NCI-H748 treated with DMSO at 0.1 percent for 48 hours (cell line): ENCODE measurements around the gene ASCC1.
"Not testable (repeated sequence)": the region's sequence is repeated elsewhere in the genome, so short reads cannot be mapped to it uniquely, and the experiment has no call there.

Source experiments
- DNase-seq: peaks from one replicate; lab custom pipeline; 2025; lab: John Stamatoyannopoulos, UW

ASCC1 gene

DNA sequence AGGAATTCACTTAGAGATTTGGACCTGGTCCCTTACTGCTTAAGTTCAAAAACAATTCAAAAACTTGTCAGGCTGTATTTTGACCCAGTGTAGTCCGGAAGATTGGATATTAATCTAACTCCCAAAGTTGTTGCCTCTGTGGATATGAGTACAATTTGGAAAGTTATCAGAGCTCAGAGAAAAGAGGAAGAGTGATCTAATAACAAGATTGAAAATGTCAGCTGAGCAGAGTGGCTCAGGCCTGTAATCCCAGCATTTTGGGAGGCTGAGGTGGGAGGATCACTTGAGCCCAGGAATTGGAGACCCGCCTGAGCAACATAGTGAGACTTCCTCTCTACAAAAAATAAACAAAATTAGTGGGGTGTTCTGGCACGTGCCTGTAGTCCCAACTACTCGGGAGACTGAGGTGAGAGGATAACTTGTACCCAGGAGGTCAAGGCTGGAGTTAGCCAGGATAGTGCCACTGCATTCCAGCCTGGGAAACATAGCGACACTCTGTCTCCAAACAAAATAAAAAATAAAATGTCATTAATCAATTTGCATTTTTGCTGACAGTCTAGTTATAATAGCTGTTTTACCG, 3.2 kb upstream of the ASCC1 start:
- DNase-seq, result no peak

DNA sequence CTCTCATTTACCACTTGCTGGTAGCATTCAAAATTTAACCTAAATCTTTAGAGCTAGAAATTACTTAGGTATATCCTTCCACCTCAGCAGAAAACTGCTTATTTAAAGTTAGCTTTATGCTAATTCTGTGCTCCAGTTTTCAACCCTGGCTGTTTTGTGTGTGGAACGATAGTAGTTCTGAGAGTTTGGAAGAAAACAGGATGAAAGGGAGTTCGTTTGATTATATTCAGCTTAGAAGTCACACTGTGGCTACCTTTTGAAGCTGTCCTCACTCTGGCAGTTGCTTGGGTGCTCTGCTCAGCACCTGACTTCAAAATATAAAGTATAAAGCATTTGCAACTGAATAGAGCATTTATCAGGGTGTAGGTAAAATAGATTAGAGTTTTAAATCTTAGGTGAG, 2.6 kb upstream of the ASCC1 start:
- DNase-seq, result no peak

DNA sequence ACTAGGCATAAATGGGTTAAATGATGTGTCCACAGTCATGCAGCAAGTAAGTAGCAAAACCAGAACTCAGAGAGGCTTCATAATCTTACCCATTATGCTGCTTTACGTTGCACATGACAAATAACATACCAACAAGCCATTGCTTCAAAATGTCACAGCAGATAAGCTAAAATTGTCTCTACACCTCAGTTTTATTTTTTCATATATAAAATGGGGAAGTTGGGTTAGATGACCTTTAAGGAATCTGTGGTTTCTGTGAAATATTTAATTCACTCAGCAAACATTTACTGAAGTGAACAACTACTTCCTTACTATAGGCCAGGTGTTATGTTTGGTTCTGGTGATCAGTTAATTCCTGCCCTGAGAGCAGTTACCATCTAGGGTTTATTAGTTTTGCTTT, 2.2 kb upstream of the ASCC1 start:
- DNase-seq, result no peak

DNA sequence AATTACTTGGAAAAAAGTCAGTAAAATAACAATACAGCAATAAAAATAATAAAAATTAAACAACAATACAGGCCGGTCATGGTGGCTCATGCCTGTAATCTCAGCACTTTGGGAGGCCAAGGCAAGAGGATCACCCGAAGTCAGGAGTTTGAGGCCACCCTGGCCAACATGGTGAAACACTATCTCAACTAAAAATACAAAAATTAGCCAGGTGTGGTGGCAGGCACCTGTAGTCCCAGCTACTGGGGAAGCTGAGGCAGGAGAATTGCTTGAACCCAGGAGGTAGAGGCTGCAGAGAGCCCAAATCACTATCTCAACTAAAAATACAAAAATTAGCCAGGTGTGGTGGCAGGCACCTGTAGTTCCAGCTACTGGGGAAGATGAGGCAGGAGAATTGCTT, 4.2 kb downstream of the ASCC1 start:
- not testable (repeated sequence) for DNase-seq

DNA sequence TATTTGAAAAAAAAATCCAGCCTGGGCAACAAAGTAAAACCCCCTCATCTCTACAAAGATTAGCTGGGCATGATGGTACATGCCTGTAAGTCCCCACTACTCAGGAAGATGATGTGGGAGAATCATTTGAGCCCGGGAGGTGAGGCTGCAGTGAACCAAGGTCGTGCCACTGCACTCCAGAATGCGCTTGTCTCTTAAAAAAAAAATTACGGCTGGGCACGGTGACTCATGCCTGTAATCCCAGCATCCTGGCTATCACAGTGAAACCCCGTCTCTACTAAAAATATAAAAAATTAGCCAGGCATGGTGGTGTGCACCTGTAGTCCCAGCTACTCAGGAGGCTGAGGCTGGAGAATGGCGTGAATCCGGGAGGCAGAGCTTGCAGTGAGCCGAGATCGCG, 4.7 kb downstream of the ASCC1 start:
- not testable (repeated sequence) for DNase-seq

DNA sequence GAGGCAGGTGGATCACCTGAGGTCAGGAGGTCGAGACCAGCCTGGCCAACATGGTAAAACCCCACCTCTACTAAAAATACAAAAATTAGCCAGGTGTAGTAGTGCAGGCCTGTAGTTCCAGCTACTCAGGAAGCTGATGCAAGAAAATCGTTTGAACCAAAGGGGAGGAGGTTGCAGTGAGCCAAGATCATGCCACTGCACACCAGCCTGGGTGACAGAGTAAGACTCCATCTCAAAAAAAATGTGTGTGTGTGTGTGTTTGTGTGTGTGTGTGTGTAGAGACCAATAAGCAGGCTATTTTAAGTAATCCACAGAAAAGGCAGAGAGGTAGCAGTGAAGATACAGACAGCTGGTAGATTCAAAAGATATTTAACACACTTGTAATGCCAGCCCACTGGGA, 7.5 kb downstream of the ASCC1 start:
- not testable (repeated sequence) for DNase-seq

DNA sequence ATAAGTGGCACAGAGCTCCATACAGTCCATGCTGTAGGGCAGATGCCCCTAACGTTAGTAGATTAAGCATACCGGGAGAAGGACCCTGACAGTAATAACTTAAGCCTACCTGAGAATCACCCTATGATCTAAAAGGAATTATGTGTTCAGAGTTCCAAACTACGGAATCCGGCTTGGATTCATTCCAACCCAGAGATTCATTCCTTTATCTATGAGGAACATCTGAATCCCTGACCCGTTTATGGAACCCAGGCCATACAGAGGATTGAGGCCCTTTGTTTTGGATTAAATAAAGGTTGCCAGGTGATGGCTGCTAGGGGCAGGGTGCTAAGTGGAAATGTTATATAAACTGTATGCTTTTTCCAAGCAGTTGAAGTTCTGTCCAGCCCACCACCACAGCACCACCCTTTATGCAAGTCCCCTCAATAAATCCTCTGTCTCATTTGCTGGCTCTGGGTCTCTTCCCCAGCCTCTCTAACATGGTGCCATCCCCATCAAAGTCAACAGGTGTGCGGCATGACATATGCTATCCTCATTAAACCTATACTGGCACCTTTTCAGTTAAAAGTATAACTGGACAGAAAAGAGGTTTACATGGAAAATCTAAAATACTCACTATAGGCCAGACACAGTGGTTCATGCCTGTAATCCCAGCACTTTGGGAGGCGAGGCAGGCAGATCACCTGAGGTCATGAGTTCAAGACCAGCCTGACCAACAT, 9.4 kb downstream of the ASCC1 start:
- no peak for DNase-seq

DNA sequence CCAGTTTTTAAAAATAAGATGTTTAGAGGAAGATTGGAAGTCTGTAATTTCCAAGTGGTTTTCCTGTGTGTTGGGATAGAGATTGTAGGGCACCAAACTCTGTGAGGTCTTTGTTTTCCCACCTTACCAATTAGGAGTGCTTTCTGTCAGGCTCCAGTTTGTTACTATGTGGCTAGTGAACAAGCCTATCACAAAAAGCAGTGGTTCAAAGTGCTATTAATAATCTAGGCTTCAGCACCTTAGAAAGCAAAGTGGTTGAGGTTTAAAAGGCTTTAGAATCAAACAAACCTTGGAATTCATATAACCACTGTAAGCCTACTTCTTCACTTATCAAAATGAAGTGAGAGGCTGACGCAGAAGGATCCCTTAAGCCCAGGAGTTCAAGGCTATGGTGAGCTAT, 11.4 kb downstream of the ASCC1 start:
- no peak for DNase-seq

DNA sequence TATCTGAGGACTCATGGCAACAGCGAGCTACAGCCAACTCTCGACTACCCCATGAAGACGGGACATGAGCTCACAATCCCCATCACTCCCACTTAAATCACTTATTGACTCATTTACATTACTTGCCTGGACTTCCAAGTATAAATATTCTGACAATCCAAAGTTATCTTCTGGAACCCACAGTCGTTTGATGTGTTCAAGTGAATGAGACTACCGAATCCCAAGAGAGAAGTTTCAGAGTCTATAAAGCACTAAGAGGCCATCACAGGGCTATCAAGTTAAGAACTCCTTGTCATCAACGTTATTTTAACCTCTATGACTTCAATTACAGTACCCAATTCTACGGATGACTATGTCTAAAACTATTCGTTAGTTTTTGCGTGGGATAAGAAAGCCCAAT, 11.8 kb downstream of the ASCC1 start:
- DNase-seq, result no peak

DNA sequence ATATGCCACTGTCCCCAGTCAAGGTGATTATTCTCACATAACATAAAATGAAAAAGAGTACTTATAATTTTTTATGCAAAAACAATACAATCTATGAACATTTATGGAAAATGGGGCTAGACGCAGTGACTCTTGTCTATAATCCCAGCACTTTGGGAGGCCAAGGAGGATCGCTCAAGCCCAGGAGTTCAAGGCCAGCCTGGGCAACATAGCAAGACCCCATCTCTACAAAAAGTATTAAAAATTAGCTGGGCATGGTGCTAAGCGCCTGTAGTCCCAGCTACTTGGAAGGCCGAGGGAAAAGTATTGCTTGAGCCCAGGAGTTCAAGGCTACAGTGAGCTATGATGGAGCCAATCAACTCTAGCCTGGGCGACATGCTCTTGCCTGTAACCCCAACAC, 14.8 kb downstream of the ASCC1 start:
- no peak for DNase-seq

DNA sequence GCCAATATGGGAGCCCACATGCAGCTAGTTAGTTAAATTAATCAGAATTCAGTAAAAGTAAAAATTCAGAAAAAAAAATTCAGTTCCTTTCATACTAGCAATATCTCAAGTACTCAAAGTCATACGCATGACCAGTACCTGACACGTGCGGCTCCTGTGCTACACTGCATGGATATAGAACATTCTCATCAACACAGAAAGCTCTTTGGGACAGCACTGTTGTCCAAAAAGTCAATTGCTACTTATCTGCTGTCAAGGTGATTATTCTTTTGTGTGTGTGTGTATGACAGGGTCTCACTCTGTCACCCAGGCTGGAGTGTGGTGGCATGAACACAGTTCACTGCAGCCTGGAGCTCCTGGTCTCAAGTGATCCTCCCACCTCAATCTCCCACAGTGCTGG, 15.2 kb downstream of the ASCC1 start:
- DNase-seq, result no peak

DNA sequence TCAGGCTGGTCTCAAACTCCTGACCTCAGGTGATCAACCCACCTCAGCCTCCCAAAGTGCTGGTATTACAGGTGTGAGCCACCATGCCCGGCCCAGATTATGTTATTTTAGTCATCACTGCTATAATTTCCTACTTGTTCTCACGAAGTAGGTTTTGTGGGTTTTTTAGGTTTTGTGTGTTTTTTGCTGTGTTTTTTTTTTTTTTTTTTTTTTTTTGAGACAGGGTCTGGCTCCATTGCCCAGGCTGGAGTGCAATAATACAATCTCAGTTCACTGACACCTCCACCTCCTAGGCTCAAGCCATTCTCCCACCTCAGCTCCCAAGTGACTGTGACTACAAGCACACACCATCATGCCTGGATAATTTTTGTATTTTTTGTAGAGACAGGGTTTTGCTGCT, 21.1 kb downstream of the ASCC1 start:
- DNase-seq, result no peak

DNA sequence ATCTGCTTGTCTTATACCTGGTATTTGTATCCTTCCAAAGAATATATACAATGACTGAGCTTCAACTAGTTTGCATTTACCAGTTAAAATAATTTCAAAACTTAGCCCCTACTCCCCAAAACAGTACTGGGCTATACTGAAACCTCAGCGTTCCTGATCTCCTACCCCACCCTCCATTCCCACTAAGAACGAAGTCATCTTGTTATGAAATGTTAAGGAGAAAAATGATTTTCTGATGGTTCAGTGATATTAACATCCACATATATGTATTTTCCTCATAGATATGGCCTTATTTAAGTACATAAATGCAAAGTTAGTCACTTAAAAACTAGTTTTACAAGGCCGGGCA, 29.1 kb downstream of the ASCC1 start:
- no peak for DNase-seq

DNA sequence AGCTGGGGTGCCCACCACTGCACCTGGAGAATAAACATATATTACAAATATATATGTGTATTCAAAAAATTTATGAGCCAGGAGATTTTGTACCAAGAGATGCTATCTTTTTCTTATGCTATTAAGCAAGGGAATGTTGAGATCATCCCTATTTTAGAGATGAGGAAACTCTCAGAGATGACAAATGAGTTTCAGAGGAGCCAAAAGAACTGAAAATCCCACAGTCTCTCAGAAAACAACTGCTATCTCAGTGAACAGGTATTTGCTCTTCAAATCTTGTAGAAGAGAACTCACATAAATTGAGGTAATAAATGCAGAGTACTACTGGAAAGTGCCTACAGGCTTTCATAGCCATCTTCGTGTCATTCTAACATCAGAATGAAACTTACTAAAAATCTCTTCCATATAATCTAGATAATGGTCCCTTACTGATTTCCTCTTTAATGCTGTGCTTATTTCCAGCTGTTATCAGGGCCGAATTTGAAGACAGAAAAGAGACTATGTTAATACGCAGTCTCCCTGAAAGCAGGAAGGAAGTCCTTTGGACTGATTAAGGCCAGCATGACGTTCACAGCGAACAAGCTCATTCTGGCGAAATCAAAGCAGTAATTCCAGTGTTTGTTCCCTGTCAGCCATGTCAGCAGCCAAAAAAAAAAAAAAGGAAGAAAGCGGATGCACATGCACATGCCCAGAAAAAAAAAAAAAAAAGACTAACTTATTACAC, 29.7 kb downstream of the ASCC1 start:
- no peak for DNase-seq

DNA sequence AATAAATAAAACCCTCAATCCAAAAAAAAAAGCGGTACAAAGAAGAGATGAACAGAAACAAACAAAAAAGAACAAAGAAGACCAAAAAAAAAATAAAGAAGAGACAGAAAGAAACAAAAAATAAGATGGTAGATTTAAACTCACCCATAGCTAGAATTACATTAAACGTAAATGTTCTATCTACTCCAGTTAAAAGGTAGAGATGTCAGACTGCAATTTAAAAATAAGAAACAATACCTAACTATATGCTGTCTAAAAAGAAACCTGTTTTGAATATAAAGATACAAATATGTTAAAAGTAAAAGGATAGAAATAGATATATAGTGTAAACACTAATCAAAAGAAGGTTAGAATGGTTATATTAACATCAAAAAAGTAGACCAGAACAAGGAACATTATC, 31.9 kb downstream of the ASCC1 start:
- no peak for DNase-seq

DNA sequence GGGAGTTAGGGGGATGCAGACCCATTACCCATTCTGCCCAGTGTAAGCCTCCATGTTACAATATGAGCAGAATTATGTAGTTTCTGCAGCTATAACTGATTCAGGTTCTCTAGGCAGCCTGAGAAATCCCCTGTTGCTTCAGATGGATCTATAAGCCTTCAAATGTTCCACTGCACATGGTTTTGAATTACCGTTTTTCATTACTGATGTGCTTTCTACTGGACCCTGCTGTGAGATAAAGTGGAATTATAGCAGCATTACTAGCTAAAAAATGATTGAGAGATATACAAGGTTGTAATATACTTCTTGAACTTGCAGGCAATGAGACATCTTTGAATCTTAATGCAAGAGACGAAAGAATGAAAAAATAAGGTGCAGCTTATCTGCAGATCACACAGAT, 38.6 kb downstream of the ASCC1 start:
- no peak for DNase-seq

DNA sequence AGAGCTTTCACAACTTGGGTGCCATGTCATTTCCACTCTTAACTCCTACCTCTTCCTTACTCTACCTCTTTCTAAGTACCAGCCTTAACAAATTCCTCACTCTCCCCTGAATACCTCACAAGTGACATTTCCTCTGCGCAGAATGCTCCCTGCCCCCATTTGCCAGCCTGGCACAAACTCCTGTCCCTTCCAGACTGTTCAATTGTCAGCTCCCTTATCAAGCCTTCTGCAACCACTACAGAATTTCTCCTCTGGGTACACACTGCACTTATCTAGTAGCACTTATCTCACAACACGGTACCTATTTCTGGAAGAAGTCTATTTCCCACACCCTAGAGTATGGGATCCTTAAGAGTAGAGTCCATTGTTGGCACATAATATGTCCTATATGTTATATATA, 39.4 kb downstream of the ASCC1 start:
- no peak for DNase-seq

DNA sequence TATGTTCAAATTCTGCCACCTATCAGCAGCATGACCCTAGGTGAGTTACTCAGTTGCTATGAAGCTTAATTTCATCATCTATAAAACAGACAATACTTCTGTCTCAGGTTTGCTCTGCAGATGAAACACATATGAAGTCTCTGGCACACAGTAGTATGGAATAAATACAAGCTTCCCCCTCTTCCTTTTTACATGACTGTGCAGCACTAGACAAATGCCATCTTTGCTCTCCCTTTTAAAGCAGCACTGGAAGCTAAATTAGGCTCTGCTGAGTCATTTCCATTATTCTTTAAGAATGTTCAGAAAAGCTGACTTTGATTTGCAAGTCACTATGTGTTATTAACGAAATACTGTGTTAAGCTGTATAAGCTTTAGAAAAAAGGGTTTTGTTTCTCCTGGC, 40.9 kb downstream of the ASCC1 start:
- DNase-seq, result no peak

DNA sequence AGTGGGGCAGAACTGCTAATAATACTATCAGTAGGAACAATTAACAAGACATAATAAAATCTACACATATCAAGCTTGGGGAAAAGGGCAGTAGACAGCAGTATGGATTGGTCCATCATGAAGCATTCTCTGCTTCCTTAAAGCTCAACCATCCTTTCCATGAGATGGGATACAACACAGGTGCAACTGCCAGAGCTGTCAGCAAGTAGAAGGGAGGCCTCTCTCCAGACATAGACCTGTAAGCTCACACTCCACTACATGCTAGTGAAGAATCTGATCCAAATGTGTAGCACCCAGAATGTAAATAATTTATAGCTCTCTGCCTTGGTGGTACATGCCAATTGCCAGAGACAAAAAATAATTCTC, 41.8 kb downstream of the ASCC1 start:
- DNase-seq, result no peak

DNA sequence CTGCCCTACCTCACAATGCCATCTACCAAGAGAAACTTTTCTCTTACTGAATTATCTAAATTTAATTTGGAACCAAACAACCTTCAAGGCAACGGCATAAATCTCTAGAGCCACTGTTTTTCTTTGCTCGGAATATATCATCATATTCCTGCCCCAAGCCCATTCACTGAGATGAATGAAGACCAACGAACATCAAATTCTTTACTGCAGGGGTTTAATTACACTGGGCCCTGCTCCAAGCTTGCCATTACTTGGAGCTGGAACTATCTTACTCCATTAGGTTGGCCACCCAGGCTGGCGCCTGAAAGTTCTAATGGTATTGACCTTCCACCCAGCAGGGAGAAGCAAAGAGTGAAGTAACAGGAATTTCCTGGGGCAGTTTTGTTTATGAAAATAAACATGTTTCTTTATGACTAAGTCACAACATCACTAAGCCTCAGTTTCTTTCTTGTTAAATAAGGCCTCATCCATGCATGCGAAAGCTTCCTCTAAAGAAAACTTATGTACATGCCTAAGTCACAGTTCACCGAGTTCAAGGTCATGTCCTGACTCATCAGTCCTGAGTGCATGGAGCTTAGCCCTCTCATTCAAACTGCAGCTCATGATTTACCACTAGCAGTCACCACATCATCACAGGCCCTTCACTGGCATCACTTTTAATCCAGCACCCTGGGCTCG, 42.3 kb downstream of the ASCC1 start:
- no peak for DNase-seq

DNA sequence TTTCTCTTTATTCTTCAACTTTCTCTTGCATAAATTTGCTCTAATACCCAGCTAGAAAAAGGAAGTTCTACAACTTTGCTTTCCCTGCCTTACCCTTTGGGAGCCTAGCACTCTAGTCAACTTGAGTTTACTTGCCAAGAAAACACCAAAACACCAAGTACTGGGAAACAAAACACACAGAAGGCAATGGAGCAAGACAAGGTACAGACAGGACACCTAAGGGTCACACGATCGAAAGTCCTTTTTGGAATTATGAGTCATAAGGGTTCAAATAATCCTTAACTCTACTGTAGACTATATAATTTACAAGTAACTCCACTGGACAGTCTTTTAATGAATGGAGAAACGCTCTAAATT, 42.8 kb downstream of the ASCC1 start:
- no peak for DNase-seq

DNA sequence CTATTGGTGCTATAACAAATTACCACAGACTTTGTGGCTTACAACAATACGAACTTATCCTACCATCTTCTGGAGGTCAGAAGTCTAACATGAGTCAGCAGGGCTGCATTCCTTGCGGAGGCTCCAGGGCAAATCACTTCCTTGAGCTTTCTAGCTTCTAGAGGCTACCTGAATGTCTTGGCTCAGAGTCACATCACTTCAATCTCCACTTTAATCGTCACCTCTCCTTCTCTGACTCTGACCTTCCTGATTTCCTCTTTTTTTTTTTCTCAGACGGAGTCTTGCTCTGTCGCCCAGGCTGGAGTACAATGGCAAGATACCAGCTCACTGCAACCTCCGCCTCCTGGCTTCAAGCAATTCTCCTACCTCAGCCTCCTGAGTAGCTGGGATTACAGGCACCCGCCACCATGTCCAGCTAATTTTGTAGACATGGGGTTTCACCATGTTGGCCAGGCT, 44.9 kb downstream of the ASCC1 start:
- no peak for DNase-seq

DNA sequence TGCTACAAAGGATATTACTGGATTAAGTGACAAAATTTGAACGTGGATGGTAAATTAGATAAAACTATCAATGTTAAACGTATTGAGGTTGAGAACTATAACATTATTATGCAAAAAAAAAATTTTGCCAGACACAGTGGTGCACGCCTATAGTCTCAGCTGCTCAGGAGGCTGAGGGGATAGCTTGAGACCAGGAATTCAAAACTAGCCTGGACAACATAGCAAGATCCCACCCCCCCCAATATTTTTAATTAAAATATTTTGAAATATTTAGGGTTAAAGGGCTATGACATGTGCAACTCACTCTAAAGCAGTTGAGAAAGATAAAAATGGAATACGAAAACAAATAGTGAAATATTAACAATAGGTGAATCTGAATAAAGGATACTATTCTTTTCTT, 45.3 kb downstream of the ASCC1 start:
- no peak for DNase-seq
